ENCODE measurements around the gene CEP128. TPM values are rescaled to one million over a fixed set of nuclear protein-coding genes. Genes with fewer than 3 reads are reported as not detected.

The CEP128 gene
- total RNA-seq, 1 experiment from 2014 or later: 27.3 TPM

DNA sequence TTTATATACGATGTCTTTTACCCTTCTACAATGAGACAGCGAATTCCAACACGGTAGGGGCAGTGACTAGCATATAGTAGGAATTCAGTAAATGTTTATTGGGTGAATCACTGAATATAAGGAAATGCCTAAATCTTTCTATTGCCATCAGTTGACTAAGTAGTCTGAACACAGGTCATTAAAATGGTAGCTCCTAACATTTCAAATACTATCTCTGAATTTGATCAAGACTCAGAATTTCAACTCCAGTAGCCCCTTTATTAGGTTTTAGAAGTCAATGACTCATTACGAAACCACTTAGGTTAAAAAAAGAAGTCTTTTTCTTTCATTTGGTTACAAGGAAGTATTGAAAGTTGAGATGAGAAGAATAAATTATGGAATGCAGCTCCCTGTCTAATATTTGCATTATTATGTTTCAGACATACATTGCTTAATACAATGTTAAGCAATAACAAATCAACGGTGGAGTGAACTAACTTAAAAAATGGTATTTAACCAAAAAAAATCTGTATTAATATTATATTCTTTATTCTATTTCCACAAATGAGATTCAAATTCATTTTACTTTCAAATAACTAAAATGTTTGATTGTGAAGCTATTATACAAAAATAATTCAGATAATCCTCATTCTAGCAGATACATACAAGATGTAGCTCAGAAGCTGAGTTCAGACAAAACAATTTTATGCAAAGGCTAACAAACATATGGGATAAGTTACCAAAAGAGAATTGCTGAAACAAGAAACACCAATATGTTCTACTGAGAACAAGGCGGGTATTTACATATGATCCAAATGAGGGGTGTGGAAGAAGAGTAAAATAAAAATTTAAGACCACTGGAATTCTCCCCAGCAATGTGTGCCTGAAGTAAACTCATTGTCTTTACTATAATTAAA is 302.7 kb downstream of the CEP128 start:
- POLR2A ChIA-PET (ENCODE audit: low non-redundant PET): no interaction called here

GRCh38 chr14:80637756-80638619 is 303.6 kb downstream of the CEP128 start:
- no TSS peak for BruUV-seq (replicated peaks)
- Histone ChIP-seq H3K4me3 (ENCODE audit: low read depth, low read length, poor library complexity, severe bottlenecking) (no peak overlapping the region), H3K36me3 (ENCODE audit: insufficient read depth, low read length, poor library complexity, severe bottlenecking) (no peaks in the 10 kb centered on the region), H3K4me1 (ENCODE audit: insufficient read depth, low read length, poor library complexity, severe bottlenecking) (no peaks in the 10 kb centered on the region), H3K9me3 (ENCODE audit: low read depth, low read length, poor library complexity, severe bottlenecking) (no peaks in the 10 kb centered on the region), H3K27me3 (replicated peaks; ENCODE audit: insufficient read depth, low read depth, low read length, poor library complexity) (no peaks in the 10 kb centered on the region), H3K27ac (ENCODE audit: low read depth, low read length, poor library complexity, severe bottlenecking) (no peak overlapping the region)
- no peak for TF ChIP-seq EZH2 (IDR thresholded peaks at IDR 0.05; ENCODE audit: borderline replicate concordance, low read depth, low read length, poor library complexity, severe bottlenecking)
- TF ChIP-seq, protein P1, sequence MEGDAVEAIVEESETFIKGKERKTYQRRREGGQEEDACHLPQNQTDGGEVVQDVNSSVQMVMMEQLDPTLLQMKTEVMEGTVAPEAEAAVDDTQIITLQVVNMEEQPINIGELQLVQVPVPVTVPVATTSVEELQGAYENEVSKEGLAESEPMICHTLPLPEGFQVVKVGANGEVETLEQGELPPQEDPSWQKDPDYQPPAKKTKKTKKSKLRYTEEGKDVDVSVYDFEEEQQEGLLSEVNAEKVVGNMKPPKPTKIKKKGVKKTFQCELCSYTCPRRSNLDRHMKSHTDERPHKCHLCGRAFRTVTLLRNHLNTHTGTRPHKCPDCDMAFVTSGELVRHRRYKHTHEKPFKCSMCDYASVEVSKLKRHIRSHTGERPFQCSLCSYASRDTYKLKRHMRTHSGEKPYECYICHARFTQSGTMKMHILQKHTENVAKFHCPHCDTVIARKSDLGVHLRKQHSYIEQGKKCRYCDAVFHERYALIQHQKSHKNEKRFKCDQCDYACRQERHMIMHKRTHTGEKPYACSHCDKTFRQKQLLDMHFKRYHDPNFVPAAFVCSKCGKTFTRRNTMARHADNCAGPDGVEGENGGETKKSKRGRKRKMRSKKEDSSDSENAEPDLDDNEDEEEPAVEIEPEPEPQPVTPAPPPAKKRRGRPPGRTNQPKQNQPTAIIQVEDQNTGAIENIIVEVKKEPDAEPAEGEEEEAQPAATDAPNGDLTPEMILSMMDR (conservative IDR thresholded peaks at IDR 0.05; ENCODE audit: low read depth, low read length): no peak
- CTCF ChIA-PET: no interaction called here
- no peak for DNase-seq (ENCODE audit: low spot score)
- POLR2A ChIA-PET (ENCODE audit: low non-redundant PET): no interaction called here
- intact Hi-C loops (cut with micrococcal nuclease; ENCODE audit: unreplicated experiment): no loop called here

More for the DNA sequence above, 302.7 kb downstream of the CEP128 start:
- BruUV-seq (replicated peaks): no TSS peak
- no peaks in the 10 kb centered on the region for H3K9me3 ChIP-seq (ENCODE audit: low read depth, low read length, poor library complexity, severe bottlenecking)
- TF ChIP-seq, protein P1 (conservative IDR thresholded peaks at IDR 0.05; ENCODE audit: low read depth, low read length): no peak
- no peak for TF ChIP-seq EZH2 (IDR thresholded peaks at IDR 0.05; ENCODE audit: borderline replicate concordance, low read depth, low read length, poor library complexity, severe bottlenecking)
- no peaks in the 10 kb centered on the region for H3K27me3 ChIP-seq (replicated peaks; ENCODE audit: insufficient read depth, low read depth, low read length, poor library complexity)
- DNase-seq (ENCODE audit: low spot score): peak; percentile 64
- CTCF ChIA-PET: no interaction called here
- H3K4me3 ChIP-seq (ENCODE audit: low read depth, low read length, poor library complexity, severe bottlenecking): no peak overlapping the region
- H3K4me1 ChIP-seq (ENCODE audit: insufficient read depth, low read length, poor library complexity, severe bottlenecking): no peaks in the 10 kb centered on the region
- intact Hi-C loops (cut with micrococcal nuclease; ENCODE audit: unreplicated experiment): no loop called here
- no peak overlapping the region for H3K27ac ChIP-seq (ENCODE audit: low read depth, low read length, poor library complexity, severe bottlenecking)
- no peaks in the 10 kb centered on the region for H3K36me3 ChIP-seq (ENCODE audit: insufficient read depth, low read length, poor library complexity, severe bottlenecking)

GRCh38 chr14:80636071-80636470 is 305.5 kb downstream of the CEP128 start:
- no TSS peak for BruUV-seq (replicated peaks)
- H3K27ac ChIP-seq (ENCODE audit: low read depth, low read length, poor library complexity, severe bottlenecking): no peak overlapping the region
- H3K4me3 ChIP-seq (ENCODE audit: low read depth, low read length, poor library complexity, severe bottlenecking): no peak overlapping the region
- no peaks in the 10 kb centered on the region for H3K27me3 ChIP-seq (replicated peaks; ENCODE audit: insufficient read depth, low read depth, low read length, poor library complexity)
- no peaks in the 10 kb centered on the region for H3K4me1 ChIP-seq (ENCODE audit: insufficient read depth, low read length, poor library complexity, severe bottlenecking)
- no peaks in the 10 kb centered on the region for H3K36me3 ChIP-seq (ENCODE audit: insufficient read depth, low read length, poor library complexity, severe bottlenecking)
- CTCF ChIA-PET: no interaction called here
- POLR2A ChIA-PET (ENCODE audit: low non-redundant PET): no interaction called here
- no peak for DNase-seq (ENCODE audit: low spot score)
- intact Hi-C loops (cut with micrococcal nuclease; ENCODE audit: unreplicated experiment): no loop called here
- TF ChIP-seq, protein P1 (conservative IDR thresholded peaks at IDR 0.05; ENCODE audit: low read depth, low read length): peak; percentile 43; the same call in 1 of the 2 replicates
- no peak for TF ChIP-seq EZH2 (IDR thresholded peaks at IDR 0.05; ENCODE audit: borderline replicate concordance, low read depth, low read length, poor library complexity, severe bottlenecking)
- no peaks in the 10 kb centered on the region for H3K9me3 ChIP-seq (ENCODE audit: low read depth, low read length, poor library complexity, severe bottlenecking)

Data from A673 (cell line).